Left ventricle myocardium inferior (tissue), 1 donor: ENCODE results near the gene MALAT1. TPM values are rescaled to one million over a fixed set of nuclear protein-coding genes. Genes with fewer than 3 reads are reported as not detected.

ENCODE experiments used
- DNase-seq: peaks from one replicate; pipeline ENCODE4 v3.0.0-alpha.2; 2020
- H3K27ac ChIP-seq: fragments of 200-600 bp; replicated peaks from 2 replicates; pipeline ENCODE4 v1.8.0; 2021
- H3K27me3 ChIP-seq: fragments of 200-600 bp; 2 replicates; pipeline ENCODE4 v1.8.0; 2021; ENCODE audit warnings: low read depth
- H3K36me3 ChIP-seq: fragments of 200-600 bp; 2 replicates; pipeline ENCODE4 v1.8.0; 2021
- H3K4me1 ChIP-seq: fragments of 200-600 bp; 2 replicates; pipeline ENCODE4 v1.8.0; 2021
- H3K4me3 ChIP-seq: fragments of 200-600 bp; 2 replicates; pipeline ENCODE4 v1.8.0; 2021; ENCODE audit warnings: mild to moderate bottlenecking, moderate library complexity
- H3K9me3 ChIP-seq: fragments of 200-600 bp; replicated peaks from 2 replicates; pipeline ENCODE4 v1.8.0; 2021
- intact Hi-C: fragments of 100-400 bp; cut with micrococcal nuclease; formaldehyde crosslinking; loops from one replicate; pipeline ENCODE4 v1.11.0; 2022
- total RNA-seq: library from RNA; stranded (reverse); fragmentation: NEBNext Ultra II Directional; extraction: Animal tissue kit (Norgen Biotek cat#: 25700); gene quantifications from one replicate; pipeline ENCODE4 v1.2.1, GENCODE V29; 2021
- TF ChIP-seq, protein P1 (sequence below): fragments of 200-600 bp; IDR thresholded peaks from 2 replicates; pipeline ENCODE4 v1.8.0; 2021; ENCODE audit warnings: antibody characterized with exemption, mild to moderate bottlenecking, borderline replicate concordance
- donor health status: DM: no; HTN: yes; CAD: no; lungs with severe emphysema.

MALAT1 gene
- total RNA-seq, 1 donor from 2014 or later = 6,576 TPM

DNA sequence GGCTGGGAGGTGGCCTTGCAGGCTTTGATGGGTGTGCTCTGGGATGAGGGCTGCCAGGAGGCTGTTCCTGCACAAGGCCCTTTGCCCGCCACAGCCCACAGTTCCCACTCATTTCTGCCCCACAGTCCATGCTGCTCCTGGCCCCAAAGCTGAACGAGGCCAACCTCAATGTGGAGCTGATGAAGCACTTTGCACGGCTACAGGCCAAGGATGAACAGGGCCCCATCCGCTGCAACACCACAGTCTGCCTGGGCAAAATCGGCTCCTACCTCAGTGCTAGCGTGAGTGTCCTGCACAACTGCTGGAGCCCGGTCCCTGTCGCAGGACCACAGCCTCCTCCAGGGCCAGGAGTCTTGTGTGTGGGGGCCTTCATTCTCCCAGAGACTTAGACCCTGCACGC lies 36.3 kb downstream of the MALAT1 start:
- H3K9me3 ChIP-seq = no peaks in the 10 kb centered on the region
- no peak for DNase-seq
- intact Hi-C loops = loop anchor here (10.0 kb wide), 1 partner anchor 60 kb away; the partner anchor contains the start of gene KCNK7
- peaks cover 78% of the 10 kb centered on the region for H3K36me3 ChIP-seq
- TF ChIP-seq, protein P1, sequence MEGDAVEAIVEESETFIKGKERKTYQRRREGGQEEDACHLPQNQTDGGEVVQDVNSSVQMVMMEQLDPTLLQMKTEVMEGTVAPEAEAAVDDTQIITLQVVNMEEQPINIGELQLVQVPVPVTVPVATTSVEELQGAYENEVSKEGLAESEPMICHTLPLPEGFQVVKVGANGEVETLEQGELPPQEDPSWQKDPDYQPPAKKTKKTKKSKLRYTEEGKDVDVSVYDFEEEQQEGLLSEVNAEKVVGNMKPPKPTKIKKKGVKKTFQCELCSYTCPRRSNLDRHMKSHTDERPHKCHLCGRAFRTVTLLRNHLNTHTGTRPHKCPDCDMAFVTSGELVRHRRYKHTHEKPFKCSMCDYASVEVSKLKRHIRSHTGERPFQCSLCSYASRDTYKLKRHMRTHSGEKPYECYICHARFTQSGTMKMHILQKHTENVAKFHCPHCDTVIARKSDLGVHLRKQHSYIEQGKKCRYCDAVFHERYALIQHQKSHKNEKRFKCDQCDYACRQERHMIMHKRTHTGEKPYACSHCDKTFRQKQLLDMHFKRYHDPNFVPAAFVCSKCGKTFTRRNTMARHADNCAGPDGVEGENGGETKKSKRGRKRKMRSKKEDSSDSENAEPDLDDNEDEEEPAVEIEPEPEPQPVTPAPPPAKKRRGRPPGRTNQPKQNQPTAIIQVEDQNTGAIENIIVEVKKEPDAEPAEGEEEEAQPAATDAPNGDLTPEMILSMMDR = no peak
- no peak overlapping the region for H3K27ac ChIP-seq
- peaks cover 9% of the 10 kb centered on the region for H3K4me1 ChIP-seq
- no peak overlapping the region for H3K4me3 ChIP-seq
- no peaks in the 10 kb centered on the region for H3K27me3 ChIP-seq

DNA sequence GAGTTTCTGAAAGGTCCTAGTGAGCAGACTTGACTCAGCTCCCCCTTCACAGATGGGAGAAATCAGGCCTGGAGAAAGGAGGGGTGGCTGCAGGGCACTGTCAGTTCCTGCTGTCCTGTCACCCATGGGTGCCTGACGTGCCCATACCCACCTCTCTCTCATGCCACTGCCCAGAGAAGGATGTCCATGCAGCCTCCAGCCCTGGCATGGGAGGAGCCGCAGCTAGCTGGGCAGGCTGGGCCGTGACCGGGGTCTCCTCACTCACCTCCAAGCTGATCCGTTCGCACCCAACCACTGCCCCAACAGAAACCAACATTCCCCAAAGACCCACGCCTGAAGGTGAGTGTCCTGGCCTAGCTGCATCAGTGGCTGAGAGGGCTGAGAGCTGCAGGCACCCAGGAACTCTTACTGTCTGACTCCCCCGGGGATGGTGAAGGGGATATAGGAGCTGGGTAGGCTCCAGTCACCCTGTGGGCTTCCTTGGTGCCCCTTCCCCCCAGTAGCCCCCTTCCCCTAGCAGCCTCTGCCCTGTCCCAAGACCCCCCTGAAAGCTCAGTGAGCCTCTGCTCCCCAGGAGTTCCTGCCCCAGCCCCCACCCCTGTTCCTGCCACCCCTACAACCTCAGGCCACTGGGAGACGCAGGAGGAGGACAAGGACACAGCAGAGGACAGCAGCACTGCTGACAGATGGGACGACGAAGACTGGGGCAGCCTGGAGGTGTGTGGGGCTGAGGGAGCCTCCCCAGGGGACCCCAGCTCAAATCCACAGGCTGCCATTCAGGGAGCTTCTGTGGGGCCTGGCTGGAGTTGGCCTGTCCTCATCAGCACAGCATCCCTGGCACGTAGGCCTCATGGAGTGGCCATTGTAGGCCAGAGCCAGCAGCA lies 37.8 kb downstream of the MALAT1 start:
- no peak for DNase-seq
- Histone ChIP-seq H3K27me3 (no peaks in the 10 kb centered on the region), H3K27ac (no peak overlapping the region), H3K4me3 (no peak overlapping the region), H3K9me3 (no peaks in the 10 kb centered on the region), H3K36me3 (peaks cover 63% of the 10 kb centered on the region), H3K4me1 (peaks cover 24% of the 10 kb centered on the region)
- TF ChIP-seq, protein P1 = no peak
- intact Hi-C loops = loop anchor here (10.0 kb wide), 1 partner anchor 58 kb away; the partner anchor contains the start of gene KCNK7

DNA sequence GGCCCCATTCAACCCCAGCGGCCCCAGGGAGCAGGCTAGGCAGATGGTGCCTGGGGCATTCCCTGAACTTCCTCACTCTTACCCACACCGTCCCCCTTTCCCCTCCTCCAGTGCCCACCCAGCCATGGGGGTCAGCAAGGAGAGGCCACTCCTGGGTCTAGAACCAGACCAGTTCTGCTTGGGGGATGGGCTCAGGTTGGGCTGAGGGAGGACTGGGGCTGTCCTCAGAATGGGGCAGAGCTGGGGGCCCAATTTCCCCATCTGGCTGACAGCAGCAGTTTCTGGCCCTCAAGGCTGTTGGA lies 38.4 kb downstream of the MALAT1 start:
- intact Hi-C loops = loop anchor here (10.0 kb wide), 1 partner anchor 58 kb away; the partner anchor contains the start of gene KCNK7
- no peak overlapping the region for H3K4me3 ChIP-seq
- H3K27me3 ChIP-seq = no peaks in the 10 kb centered on the region
- no peaks in the 10 kb centered on the region for H3K9me3 ChIP-seq
- DNase-seq = no peak
- H3K27ac ChIP-seq = no peak overlapping the region
- peaks cover 57% of the 10 kb centered on the region for H3K36me3 ChIP-seq
- peaks cover 29% of the 10 kb centered on the region for H3K4me1 ChIP-seq
- TF ChIP-seq, protein P1 = no peak

DNA sequence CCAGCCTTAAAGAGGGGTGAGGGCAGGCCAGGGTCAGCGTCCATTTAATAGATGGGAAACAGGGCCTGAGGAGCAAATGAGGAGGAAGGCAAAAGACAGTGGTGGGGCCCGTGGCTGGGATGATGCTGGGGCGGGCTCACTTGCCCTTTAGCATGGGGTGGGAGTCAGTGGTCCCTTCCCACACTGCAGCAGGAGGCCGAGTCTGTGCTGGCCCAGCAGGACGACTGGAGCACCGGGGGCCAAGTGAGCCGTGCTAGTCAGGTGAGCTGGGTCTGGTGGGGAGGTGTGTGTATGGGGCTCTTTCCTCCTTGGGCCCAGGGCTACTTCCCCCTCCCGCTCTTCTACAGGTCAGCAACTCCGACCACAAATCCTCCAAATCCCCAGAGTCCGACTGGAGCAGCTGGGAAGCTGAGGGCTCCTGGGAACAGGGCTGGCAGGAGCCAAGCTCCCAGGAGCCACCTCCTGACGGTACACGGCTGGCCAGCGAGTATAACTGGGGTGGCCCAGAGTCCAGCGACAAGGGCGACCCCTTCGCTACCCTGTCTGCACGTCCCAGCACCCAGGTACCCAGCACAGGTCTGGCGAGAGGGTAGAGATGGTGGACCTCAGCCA lies 38.9 kb downstream of the MALAT1 start:
- Histone ChIP-seq H3K9me3 (no peaks in the 10 kb centered on the region), H3K4me1 (peaks cover 29% of the 10 kb centered on the region), H3K27me3 (no peaks in the 10 kb centered on the region), H3K4me3 (no peak overlapping the region), H3K36me3 (peaks cover 52% of the 10 kb centered on the region), H3K27ac (no peak overlapping the region)
- TF ChIP-seq, protein P1 = no peak
- DNase-seq = no peak
- intact Hi-C loops = loop anchor here (10.0 kb wide), 1 partner anchor 57 kb away; the partner anchor contains the start of gene KCNK7

DNA sequence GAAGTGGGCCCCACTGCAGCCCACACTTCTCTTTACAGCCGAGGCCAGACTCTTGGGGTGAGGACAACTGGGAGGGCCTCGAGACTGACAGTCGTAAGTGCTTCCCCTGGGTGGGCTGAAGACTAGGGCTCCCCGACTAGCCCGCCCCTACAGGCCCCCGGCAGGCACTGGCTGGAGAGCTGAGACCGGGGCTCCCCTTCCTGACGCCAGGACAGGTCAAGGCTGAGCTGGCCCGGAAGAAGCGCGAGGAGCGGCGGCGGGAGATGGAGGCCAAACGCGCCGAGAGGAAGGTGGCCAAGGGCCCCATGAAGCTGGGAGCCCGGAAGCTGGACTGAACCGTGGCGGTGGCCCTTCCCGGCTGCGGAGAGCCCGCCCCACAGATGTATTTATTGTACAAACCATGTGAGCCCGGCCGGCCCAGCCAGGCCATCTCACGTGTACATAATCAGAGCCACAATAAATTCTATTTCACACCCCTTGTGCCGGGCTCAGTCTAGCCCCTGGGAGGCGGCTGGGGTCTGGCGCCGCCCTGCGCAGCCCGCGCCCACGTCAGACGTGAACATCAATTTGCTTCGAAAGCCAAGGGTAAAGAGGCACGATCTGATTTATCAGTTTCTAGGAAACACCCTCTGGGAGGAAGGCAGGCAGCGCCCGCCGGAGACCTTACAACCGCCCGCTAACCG lies 39.5 kb downstream of the MALAT1 start:
- H3K4me1 ChIP-seq = peaks cover 29% of the 10 kb centered on the region
- no peak overlapping the region for H3K27ac ChIP-seq
- no peaks in the 10 kb centered on the region for H3K9me3 ChIP-seq
- peaks cover 45% of the 10 kb centered on the region for H3K36me3 ChIP-seq
- no peaks in the 10 kb centered on the region for H3K27me3 ChIP-seq
- no peak for DNase-seq
- TF ChIP-seq, protein P1 = no peak
- H3K4me3 ChIP-seq = no peak overlapping the region
- intact Hi-C loops = loop anchor here (10.0 kb wide), 1 partner anchor 56 kb away; the partner anchor contains the start of gene KCNK7
